LNCAP (cell line): ENCODE measurements around the gene VIPR1.

ENCODE experiments used
- CTCF ChIP-seq: fragments of 450-650 bp; IDR thresholded peaks from 2 replicates; pipeline ENCODE4 v1.5.1; 2017; ENCODE audit warnings: mild to moderate bottlenecking

VIPR1 gene

DNA sequence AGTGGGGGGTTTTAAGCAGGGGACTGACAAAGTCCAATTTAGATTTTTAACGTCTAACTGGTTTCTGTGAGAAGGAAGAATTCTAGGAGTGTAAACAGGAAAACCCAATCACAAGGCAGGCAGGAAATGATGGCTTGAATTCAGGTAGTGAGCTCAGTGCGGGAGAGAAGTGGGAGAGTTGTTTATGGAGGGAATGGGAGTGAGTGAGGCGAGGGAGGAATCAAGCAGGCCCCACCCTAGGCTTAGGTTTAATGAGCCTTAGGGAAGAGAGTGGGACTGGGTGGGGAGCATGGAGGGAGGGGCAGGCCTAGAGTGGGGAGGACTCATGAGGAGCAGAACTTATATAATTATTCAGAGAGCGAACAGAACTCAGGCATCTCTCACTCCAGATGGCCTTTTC is 17.9 kb downstream of the VIPR1 start:
- TF ChIP-seq CTCF: no peak

DNA sequence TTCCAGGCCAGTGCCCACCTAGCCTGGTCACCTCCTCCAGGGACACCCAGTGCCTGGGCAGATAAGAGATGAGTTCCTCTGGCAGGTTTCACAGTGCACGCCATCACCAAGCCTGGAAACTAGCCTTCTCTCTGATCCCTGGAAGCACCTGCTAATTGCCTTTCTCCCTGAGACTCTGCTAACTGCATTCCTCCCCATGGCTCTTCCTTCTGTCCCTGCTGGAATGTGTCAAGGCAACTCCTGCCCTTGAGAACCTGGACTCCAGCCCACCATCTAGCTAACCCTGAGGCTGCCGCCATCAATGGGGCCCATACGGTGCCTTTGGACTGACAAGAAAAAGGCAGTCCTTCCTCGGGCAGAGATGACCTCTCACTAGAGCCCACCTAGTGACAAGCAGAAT is 18.5 kb downstream of the VIPR1 start:
- no peak for TF ChIP-seq CTCF

DNA sequence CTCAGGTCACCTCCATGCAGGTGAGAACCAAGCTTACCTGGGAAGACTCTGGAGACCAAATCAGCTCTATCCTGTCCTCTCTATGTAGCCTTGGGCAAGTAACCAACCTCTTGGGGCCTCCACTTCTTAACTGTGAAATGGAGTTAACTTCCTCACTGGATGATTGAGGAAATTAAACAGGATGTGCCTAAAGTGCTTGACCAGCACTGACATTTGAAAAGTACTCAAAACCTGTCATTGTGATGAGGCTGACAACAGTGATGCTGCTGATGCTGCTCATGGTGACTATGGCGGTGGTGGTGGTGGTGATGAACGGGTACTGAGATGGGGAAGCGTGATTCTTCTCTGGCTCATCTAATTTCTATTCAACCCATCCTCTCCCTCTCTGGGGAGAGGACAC is 22.3 kb downstream of the VIPR1 start:
- no peak for TF ChIP-seq CTCF

DNA sequence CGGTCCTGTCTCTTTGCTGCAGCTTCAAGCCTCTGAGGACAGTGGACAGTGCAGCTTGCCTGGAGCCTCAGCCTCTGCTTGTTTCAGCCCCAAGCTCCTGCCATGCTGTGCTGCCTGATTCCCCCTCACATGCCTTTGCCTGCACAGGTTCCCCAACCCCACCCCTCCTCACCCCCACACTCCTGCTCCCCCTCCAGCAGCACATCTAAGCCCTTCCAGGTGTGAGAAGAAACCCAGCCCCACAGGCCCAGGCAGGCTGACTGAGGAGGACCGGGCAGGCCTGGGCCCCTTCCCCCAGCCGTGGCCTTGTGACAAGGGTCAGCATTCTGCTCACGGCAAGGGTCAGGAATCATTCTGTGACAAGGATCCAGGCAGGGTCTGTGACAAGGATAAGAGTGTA is 22.8 kb downstream of the VIPR1 start:
- no peak for TF ChIP-seq CTCF

- no peak for TF ChIP-seq CTCF
Measured at GRCh38 chr3:42525736-42526345, 23.4 kb downstream of the VIPR1 start.

GRCh38 chr3:42526616-42527367 is 24.3 kb downstream of the VIPR1 start:
- no peak for TF ChIP-seq CTCF

GRCh38 chr3:42527368-42527917 is 25.0 kb downstream of the VIPR1 start:
- TF ChIP-seq CTCF: no peak
